ENCODE results near the gene ROBO1. TPM values are rescaled to one million over a fixed set of nuclear protein-coding genes. Genes with fewer than 3 reads are reported as not detected.

ROBO1 gene
- total RNA-seq, 2 experiments from 2014 or later = 0.36 to 0.69 TPM

- Mint-ChIP-seq H3K4me1 (ENCODE audit: low read depth) (no peaks in the 10 kb centered on the region), H3K4me3 (no peak overlapping the region), H3K27ac (no peak overlapping the region), H3K36me3 (ENCODE audit: low read depth) (no peaks in the 10 kb centered on the region), H3K27me3 (no peaks in the 10 kb centered on the region), H3K9me3 (peaks cover 5% of the 10 kb centered on the region)
- CTCF ChIA-PET = interaction anchor here (0.6 kb wide), 1 partner anchor 14 kb away, joined by 3 read pairs; no protein-coding TSS in a partner anchor
- no peak for ATAC-seq (ENCODE audit: poor library complexity)
- Histone ChIP-seq H3K9me3 (ENCODE audit: control insufficient read depth in 1 of 2, insufficient read depth in 1 of 2, low read length in 2 of 2) (peaks cover 0 to 8% of the 10 kb centered on the region in 2 experiments), H3K27me3 (ENCODE audit: control insufficient read depth in 1 of 2, insufficient read depth in 2 of 2, low read length in 2 of 2) (no peaks in the 10 kb centered on the region), H3K4me1 (ENCODE audit: insufficient read depth, low read length) (no peaks in the 10 kb centered on the region), H3K27ac (ENCODE audit: low read depth in 1 of 2, low read length in 2 of 2) (no peak overlapping the region), H3K4me3 (ENCODE audit: low read length) (no peak overlapping the region), H3K36me3 (ENCODE audit: insufficient read depth, low read length) (no peaks in the 10 kb centered on the region)
- POLR2A ChIA-PET = no interaction called here
- intact Hi-C loops (cut with DNase I, micrococcal nuclease) = no loop called here
- TF ChIP-seq, protein P1, sequence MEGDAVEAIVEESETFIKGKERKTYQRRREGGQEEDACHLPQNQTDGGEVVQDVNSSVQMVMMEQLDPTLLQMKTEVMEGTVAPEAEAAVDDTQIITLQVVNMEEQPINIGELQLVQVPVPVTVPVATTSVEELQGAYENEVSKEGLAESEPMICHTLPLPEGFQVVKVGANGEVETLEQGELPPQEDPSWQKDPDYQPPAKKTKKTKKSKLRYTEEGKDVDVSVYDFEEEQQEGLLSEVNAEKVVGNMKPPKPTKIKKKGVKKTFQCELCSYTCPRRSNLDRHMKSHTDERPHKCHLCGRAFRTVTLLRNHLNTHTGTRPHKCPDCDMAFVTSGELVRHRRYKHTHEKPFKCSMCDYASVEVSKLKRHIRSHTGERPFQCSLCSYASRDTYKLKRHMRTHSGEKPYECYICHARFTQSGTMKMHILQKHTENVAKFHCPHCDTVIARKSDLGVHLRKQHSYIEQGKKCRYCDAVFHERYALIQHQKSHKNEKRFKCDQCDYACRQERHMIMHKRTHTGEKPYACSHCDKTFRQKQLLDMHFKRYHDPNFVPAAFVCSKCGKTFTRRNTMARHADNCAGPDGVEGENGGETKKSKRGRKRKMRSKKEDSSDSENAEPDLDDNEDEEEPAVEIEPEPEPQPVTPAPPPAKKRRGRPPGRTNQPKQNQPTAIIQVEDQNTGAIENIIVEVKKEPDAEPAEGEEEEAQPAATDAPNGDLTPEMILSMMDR (IDR thresholded peaks at IDR 0.05) = no peak
- no peak for DNase-seq
Observed at GRCh38 chr3:79367803-79368202, 400.0 kb downstream of the ROBO1 start.

- TF ChIP-seq, protein P1 (IDR thresholded peaks at IDR 0.05) = no peak
- H3K4me3 Mint-ChIP-seq = no peak overlapping the region
- peaks cover 0 to 6% of the 10 kb centered on the region in 2 experiments for H3K9me3 ChIP-seq (ENCODE audit: control insufficient read depth in 1 of 2, insufficient read depth in 1 of 2, low read length in 2 of 2)
- no peak overlapping the region for H3K4me3 ChIP-seq (ENCODE audit: low read length)
- no peaks in the 10 kb centered on the region for H3K36me3 Mint-ChIP-seq (ENCODE audit: low read depth)
- no peak for ATAC-seq (ENCODE audit: poor library complexity)
- no peaks in the 10 kb centered on the region for H3K27me3 ChIP-seq (ENCODE audit: control insufficient read depth in 1 of 2, insufficient read depth in 2 of 2, low read length in 2 of 2)
- no peak overlapping the region for H3K27ac ChIP-seq (ENCODE audit: low read depth in 1 of 2, low read length in 2 of 2)
- H3K27me3 Mint-ChIP-seq = no peaks in the 10 kb centered on the region
- DNase-seq = no peak
- ChIA-PET CTCF (interaction anchor here (0.6 kb wide), 1 partner anchor 14 kb away, joined by 3 read pairs; no protein-coding TSS in a partner anchor), POLR2A (no interaction called here)
- no peaks in the 10 kb centered on the region for H3K36me3 ChIP-seq (ENCODE audit: insufficient read depth, low read length)
- H3K4me1 Mint-ChIP-seq (ENCODE audit: low read depth) = no peaks in the 10 kb centered on the region
- no peaks in the 10 kb centered on the region for H3K4me1 ChIP-seq (ENCODE audit: insufficient read depth, low read length)
- intact Hi-C loops (cut with DNase I, micrococcal nuclease) = no loop called here
- H3K27ac Mint-ChIP-seq = no peak overlapping the region
- H3K9me3 Mint-ChIP-seq = peaks cover 2% of the 10 kb centered on the region
Observed at GRCh38 chr3:79367066-79367465, 400.7 kb downstream of the ROBO1 start.

DNA sequence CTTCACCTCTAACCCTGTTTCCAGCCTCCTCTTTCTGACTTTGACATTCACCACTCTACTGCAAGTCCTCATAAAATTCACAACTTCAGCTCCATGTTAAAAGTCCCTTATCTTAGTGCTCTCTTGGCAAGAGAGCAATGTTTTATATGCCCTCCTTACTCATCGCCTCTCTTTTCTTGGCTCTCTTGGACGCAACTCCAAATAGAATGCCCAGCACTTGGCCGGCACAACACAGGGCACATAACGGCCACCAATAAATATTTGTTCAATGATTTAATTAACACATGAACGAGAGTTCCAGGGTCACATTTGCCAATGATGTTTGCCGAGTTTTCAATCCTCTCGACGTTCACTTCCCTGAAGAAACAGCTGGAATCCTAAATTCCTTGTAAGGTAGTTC lies 401.4 kb downstream of the ROBO1 start:
- no peak overlapping the region for H3K27ac ChIP-seq (ENCODE audit: low read depth in 1 of 2, low read length in 2 of 2)
- ATAC-seq (ENCODE audit: poor library complexity) (no peak), DNase-seq (no peak)
- no peak overlapping the region for H3K4me3 Mint-ChIP-seq
- no peaks in the 10 kb centered on the region for H3K4me1 ChIP-seq (ENCODE audit: insufficient read depth, low read length)
- ChIA-PET CTCF (no interaction called here), POLR2A (no interaction called here)
- H3K36me3 Mint-ChIP-seq (ENCODE audit: low read depth) = no peaks in the 10 kb centered on the region
- no peaks in the 10 kb centered on the region for H3K27me3 Mint-ChIP-seq
- no peaks in the 10 kb centered on the region for H3K36me3 ChIP-seq (ENCODE audit: insufficient read depth, low read length)
- H3K4me1 Mint-ChIP-seq (ENCODE audit: low read depth) = no peaks in the 10 kb centered on the region
- H3K9me3 ChIP-seq (ENCODE audit: control insufficient read depth in 1 of 2, insufficient read depth in 1 of 2, low read length in 2 of 2) = peaks cover 0 to 4% of the 10 kb centered on the region in 2 experiments
- intact Hi-C loops (cut with DNase I, micrococcal nuclease) = no loop called here
- no peak overlapping the region for H3K4me3 ChIP-seq (ENCODE audit: low read length)
- H3K27me3 ChIP-seq (ENCODE audit: control insufficient read depth in 1 of 2, insufficient read depth in 2 of 2, low read length in 2 of 2) = no peaks in the 10 kb centered on the region
- TF ChIP-seq, protein P1 (IDR thresholded peaks at IDR 0.05) = no peak
- peaks cover 2% of the 10 kb centered on the region for H3K9me3 Mint-ChIP-seq
- no peak overlapping the region for H3K27ac Mint-ChIP-seq

Measured in CD4-positive, alpha-beta T cell (primary cell).